Hippocampal formation (tissue), 2 donors: ENCODE results near the gene IVL.

Source experiments
- DNase-seq, 2 donors: peaks; one replicate each; lab custom pipeline; 2025; lab: John Stamatoyannopoulos, UW

The IVL gene

DNA sequence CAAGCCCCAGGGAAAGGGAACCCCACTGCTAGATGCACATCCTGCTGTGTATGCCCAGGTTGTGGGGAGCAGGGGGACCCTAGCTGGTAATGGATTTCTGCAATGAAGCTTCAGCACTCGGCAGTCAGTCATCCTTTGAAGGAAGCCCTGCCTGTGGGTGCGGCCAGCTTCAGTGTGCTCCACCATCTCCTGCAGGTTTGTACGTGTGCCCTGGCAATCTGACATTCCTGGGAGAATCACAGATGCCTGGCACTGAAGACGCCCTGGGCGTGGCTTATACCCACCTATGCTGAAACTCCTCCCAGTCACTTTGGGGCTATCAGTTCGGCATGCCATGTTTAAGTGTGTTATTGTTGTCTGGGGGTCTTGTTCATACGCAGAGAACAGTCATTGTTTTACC, 45.4 kb downstream of the IVL start:
- no peak for DNase-seq

DNA sequence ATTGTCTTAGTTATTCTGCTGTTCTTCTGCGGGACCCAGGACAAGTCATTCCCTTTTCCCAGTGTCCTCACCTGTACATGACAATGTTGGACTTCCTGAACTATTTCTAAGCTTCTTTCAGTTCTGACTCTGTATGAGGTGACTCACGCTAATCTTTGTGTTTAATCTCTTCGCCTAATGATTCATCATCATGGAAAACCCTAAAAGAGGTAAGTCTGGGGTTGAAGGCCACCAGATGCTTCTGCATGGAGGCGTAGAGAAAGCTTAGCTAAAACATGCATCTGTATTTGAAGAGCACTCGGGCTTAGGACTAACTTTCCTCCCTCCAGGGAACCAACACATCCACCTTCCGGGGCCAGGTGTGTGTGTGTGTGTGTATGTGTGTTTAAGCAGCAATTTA, 46.1 kb downstream of the IVL start:
- no peak for DNase-seq

GRCh38 chr1:152957561-152957960, 49.2 kb downstream of the IVL start:
- DNase-seq = no peak

DNA sequence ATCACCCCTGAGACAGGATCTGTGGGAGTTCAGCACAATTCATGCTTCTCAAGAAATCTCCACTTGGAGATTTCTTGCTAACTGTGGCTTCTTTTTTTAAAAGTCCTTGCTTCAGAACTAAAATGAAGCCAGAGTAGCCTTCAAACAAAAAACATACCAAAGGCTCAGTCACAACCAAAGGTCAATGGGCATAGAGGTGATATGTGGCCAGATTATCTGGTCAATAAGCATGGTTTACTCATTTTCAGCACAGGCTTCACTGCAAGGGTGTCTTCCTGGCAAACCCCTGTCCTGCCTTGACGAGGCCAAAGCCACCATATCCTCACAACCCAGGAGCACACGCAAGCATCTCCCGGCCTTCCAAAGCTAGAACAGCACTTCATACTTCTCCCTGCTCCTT, 50.9 kb downstream of the IVL start:
- no peak for DNase-seq

DNA sequence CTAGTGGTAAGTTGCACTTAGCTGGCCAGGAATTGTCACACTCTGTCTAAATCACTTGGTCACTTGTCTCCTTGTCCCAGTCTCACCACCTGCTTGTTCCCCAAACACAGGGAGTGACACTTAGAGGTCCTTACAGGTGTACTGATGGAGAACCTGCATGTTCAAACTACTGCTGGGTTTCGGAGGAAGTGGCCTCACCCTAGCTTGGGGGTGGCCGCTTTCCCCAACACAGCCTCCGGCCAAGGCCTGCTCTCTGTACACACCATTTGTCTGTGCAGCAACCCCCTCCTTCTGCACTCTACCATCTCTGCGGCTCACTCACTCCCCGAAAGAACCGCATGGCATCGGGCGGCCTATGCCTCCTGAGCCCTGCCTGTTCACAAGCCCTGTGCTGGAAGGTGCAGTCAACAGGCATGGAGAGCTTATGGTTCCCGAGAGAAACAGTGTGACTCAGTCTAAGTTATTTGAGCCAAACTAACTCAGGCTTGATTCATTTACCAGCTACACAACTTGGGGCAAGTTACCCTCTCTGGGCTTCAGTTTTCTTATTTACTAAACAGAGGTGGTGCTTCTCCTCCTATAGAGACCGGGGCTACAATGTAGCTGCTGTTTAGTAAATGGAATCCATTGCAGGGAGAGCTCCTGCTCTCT, 51.6 kb downstream of the IVL start:
- no peak for DNase-seq

- no peak for DNase-seq
These were observed 52.2 kb downstream of the IVL start for GRCh38 chr1:152960452-152961044.
